Neural crest cell (in vitro differentiated cells): ENCODE measurements around the gene KNTC1. TPM values are rescaled to one million over a fixed set of nuclear protein-coding genes. Genes with fewer than 3 reads are reported as not detected.
"Not testable (repeated sequence)": the region's sequence is repeated elsewhere in the genome, so short reads cannot be mapped to it uniquely, and the experiment has no call there.

ENCODE experiments used
- DNase-seq: peaks from one replicate; pipeline ENCODE4 v3.0.0; 2021; ENCODE audit warnings: low read depth, mixed read lengths, low spot score
- H3K27ac Mint-ChIP-seq: one replicate; pipeline ENCODE4 v1.8.0; 2021; ENCODE audit warnings: mild to moderate bottlenecking, mixed read lengths; ENCODE audit not compliant: unreplicated experiment
- H3K27me3 Mint-ChIP-seq: 2 replicates; pipeline ENCODE4 v1.8.0; 2021; ENCODE audit warnings: low read depth, mild to moderate bottlenecking, mixed read lengths
- H3K36me3 Mint-ChIP-seq: 2 replicates; pipeline ENCODE4 v1.8.0; 2021; ENCODE audit warnings: low read depth, mild to moderate bottlenecking, mixed read lengths
- H3K4me1 Mint-ChIP-seq: 2 replicates; pipeline ENCODE4 v1.8.0; 2021; ENCODE audit warnings: mixed read lengths
- H3K4me3 Mint-ChIP-seq: one replicate; pipeline ENCODE4 v1.8.0; 2021; ENCODE audit warnings: mild to moderate bottlenecking, mixed read lengths
- H3K9me3 Mint-ChIP-seq: 2 replicates; pipeline ENCODE4 v1.8.0; 2021; ENCODE audit warnings: mixed read lengths
- CTCF ChIP-seq: fragments of 200-600 bp; sonication (generic); conservative IDR thresholded peaks from 2 replicates; pipeline ENCODE4 v1.5.0; 2021; ENCODE audit warnings: antibody characterized with exemption, mild to moderate bottlenecking
- long read RNA-seq: library from polyadenylated mRNA; unstranded; transcript quantifications from one replicate; pipeline ENCODE4 v2.0.0, GENCODE V29; 2020
- total RNA-seq: library from RNA; stranded (reverse); gene quantifications from 2 replicates; pipeline ENCODE4 v1.2.1, GENCODE V29; 2021

Gene KNTC1
- total RNA-seq: 111 and 122 TPM in 2 replicates
- long read RNA-seq, partial matches to known transcripts: 53 of 97 reads
- long read RNA-seq, other reads (novel, unspliced or antisense): 44 of 97 reads

GRCh38 chr12:122526683-122527477 lies at the start of gene KNTC1, which contains the start of gene RSRC2:
TSS of gene KNTC1 (plus strand) at chr12:122527249. CDS start at chr12:122530064, 2,815 bp downstream.
TSS of gene RSRC2 (minus strand) at chr12:122526936. CDS start at chr12:122526853, 83 bp downstream.
- H3K27ac Mint-ChIP-seq: no peak within 1 kb of the TSS
- TF ChIP-seq CTCF: no peak
- no peaks in the 10 kb centered on the region for H3K27me3 Mint-ChIP-seq
- peaks cover 24% of the 10 kb centered on the region for H3K4me1 Mint-ChIP-seq
- peaks cover 4% of the 10 kb centered on the region for H3K36me3 Mint-ChIP-seq
- peak; percentile 97 for DNase-seq
- H3K4me3 Mint-ChIP-seq: no peak within 1 kb of the TSS
- no peaks in the 10 kb centered on the region for H3K9me3 Mint-ChIP-seq

GRCh38 chr12:122480753-122481152 lies 46.3 kb upstream of the KNTC1 start:
- no peaks in the 10 kb centered on the region for H3K4me1 Mint-ChIP-seq
- no peak overlapping the region for H3K4me3 Mint-ChIP-seq
- H3K27me3 Mint-ChIP-seq: no peaks in the 10 kb centered on the region
- no peak for TF ChIP-seq CTCF
- no peaks in the 10 kb centered on the region for H3K9me3 Mint-ChIP-seq
- no peak overlapping the region for H3K27ac Mint-ChIP-seq
- DNase-seq: no peak
- peaks cover 35% of the 10 kb centered on the region for H3K36me3 Mint-ChIP-seq

GRCh38 chr12:122481861-122482260 lies 45.2 kb upstream of the KNTC1 start:
- no peaks in the 10 kb centered on the region for H3K27me3 Mint-ChIP-seq

GRCh38 chr12:122483969-122484368 lies 43.1 kb upstream of the KNTC1 start:
- no peak for DNase-seq
- Mint-ChIP-seq H3K27ac (no peak overlapping the region), H3K36me3 (peaks cover 22% of the 10 kb centered on the region), H3K9me3 (no peaks in the 10 kb centered on the region), H3K4me3 (no peak overlapping the region), H3K27me3 (no peaks in the 10 kb centered on the region), H3K4me1 (no peaks in the 10 kb centered on the region)
- no peak for TF ChIP-seq CTCF

More at GRCh38 chr12:122481861-122482260, 45.2 kb upstream of the KNTC1 start:
- Mint-ChIP-seq H3K4me1 (no peaks in the 10 kb centered on the region), H3K36me3 (peaks cover 31% of the 10 kb centered on the region), H3K27ac (no peak overlapping the region), H3K4me3 (no peak overlapping the region), H3K9me3 (no peaks in the 10 kb centered on the region)
- no peak for TF ChIP-seq CTCF
- DNase-seq: no peak

GRCh38 chr12:122484385-122484784 lies 42.7 kb upstream of the KNTC1 start:
- H3K27ac Mint-ChIP-seq, H3K27me3 Mint-ChIP-seq, DNase-seq, H3K9me3 Mint-ChIP-seq, H3K4me3 Mint-ChIP-seq, H3K4me1 Mint-ChIP-seq: not testable (repeated sequence)
- H3K36me3 Mint-ChIP-seq: peaks cover 25% of the 10 kb centered on the region

- H3K27me3 Mint-ChIP-seq, H3K4me3 Mint-ChIP-seq, DNase-seq, H3K9me3 Mint-ChIP-seq, H3K4me1 Mint-ChIP-seq, H3K27ac Mint-ChIP-seq: not testable (repeated sequence)
- peaks cover 25% of the 10 kb centered on the region for H3K36me3 Mint-ChIP-seq
These were observed 40.7 kb upstream of the KNTC1 start for GRCh38 chr12:122486360-122486759.
